WI38 (cell line): ENCODE measurements around the gene COPS7B.

ENCODE experiments used
- H3K4me3 ChIP-seq: 2 replicates; pipeline ENCODE4 v1.5.1; 2011; ENCODE audit warnings: low read depth, mild to moderate bottlenecking, control low read depth, low read length
- TF ChIP-seq, protein P1 (sequence below): IDR thresholded peaks from 2 replicates; pipeline ENCODE4 v1.5.1; 2012; ENCODE audit warnings: low read depth, mild to moderate bottlenecking, control low read depth, low read length

COPS7B gene

DNA sequence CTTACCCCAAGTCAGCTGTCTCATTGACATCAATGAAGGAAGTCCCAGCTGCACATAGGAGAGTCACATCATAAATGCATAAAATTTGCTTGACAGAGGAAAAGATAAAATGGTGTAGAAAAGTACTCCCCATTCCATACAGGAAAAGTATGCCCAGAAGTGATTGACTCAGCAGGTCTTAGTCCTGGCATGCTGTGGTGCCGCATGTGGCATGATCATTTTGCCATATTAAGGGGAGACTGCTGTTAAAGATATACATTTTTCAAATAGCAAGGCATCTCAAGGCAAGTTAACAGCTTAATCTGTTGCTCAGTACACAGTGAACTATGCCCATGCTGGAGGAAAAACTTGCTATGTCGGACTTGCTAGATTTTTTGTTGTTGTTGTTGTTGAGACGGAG is 8.1 kb downstream of the COPS7B start:
- H3K4me3 ChIP-seq, result no peak overlapping the region
- TF ChIP-seq, protein P1, sequence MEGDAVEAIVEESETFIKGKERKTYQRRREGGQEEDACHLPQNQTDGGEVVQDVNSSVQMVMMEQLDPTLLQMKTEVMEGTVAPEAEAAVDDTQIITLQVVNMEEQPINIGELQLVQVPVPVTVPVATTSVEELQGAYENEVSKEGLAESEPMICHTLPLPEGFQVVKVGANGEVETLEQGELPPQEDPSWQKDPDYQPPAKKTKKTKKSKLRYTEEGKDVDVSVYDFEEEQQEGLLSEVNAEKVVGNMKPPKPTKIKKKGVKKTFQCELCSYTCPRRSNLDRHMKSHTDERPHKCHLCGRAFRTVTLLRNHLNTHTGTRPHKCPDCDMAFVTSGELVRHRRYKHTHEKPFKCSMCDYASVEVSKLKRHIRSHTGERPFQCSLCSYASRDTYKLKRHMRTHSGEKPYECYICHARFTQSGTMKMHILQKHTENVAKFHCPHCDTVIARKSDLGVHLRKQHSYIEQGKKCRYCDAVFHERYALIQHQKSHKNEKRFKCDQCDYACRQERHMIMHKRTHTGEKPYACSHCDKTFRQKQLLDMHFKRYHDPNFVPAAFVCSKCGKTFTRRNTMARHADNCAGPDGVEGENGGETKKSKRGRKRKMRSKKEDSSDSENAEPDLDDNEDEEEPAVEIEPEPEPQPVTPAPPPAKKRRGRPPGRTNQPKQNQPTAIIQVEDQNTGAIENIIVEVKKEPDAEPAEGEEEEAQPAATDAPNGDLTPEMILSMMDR, result no peak

DNA sequence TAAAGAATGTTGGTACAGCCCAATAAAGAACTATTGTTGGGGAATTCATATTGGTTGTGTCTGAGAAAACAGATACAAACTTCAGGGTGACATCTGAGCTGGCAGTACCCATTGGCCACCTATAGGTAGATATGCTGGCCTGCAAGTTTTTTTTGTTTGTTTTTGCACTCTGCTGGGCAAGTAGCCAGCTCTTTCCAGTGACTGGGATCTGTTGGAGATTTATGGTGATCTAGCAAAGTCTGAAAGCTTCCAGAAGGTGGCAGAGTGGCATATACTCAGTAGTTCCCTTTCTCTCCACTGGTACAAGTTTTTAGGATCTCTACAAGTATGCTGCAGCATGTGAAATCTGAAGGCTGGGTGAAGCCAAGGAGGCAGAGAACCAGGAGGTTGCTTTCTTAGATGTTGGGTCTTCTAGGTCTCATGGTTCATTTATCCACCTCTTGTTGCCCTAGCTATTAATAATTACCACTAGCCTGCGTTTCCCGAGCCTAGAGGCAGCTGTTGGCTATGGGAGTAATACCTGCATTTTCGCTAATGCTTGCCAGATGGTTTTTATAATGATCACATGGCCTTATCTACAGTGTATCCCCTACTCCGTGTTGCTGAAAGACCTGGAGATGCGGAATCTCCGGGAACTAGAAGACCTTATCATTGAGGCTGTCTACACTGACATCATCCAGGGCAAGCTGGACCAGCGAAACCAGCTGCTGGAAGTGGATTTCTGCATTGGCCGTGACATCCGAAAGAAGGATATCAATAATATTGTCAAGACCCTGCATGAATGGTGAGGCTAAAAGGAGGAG is 9.5 kb downstream of the COPS7B start:
- TF ChIP-seq, protein P1, result peak; percentile 28
- no peak overlapping the region for H3K4me3 ChIP-seq

DNA sequence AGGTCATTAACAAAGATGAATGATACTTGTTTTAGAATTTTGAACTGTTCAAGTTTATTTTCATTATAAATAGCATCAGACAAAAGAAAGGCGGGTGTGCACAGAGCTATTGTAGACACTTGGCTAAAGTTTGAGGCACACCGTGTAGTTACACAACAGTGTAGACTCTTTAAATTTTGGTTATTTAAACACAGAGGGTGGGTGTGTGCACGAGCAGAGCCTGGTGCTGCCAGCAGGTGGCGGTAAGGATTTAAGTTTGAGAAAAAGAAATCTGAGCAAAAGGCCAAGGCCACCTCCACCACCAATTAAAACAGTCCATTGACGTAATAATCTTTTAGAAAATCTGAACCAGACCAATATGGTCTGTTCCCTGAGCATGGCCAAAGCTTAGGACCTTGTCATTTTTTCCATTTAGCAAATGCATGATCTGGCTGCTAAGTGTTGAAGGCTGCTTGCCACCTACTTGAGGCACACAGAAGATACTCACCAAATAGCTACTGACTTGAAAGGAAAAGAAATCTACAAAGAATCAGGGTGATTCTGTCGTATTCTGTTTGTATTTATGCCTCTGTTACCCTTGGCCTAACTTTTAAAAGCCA is 14.3 kb downstream of the COPS7B start:
- TF ChIP-seq, protein P1, result peak; percentile 67
- no peak overlapping the region for H3K4me3 ChIP-seq

DNA sequence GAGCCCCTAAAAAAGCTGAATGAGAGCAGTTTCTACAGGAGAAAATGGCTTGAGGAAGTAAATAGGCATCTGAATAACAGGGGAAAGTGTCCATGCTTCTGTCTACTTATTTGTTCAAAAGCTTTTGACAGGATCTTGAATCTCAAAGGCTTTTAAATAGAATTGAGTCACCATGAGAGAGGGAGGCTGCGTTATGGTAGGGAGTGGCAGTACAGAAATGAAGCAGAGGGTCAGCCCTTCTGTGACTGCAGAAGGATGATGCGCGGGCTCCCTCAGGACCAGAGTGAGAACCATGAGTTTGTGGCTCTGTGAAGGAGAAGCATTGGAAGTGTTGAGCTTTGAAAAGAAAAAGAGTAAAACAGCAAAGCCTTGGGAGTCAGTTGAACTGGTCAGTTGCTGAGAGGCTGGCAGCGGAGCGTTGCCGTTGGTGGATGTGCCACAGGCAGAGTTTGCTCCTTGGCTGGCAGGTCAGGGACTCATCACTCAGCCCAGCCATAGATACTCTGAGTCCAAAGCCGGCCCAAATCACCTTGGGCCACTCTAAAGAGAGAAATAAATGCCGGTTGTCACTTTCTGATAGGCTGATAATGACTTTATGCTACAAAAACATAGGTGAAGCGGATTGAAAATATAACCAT is 17.4 kb downstream of the COPS7B start:
- H3K4me3 ChIP-seq, result no peak overlapping the region
- TF ChIP-seq, protein P1, result no peak

DNA sequence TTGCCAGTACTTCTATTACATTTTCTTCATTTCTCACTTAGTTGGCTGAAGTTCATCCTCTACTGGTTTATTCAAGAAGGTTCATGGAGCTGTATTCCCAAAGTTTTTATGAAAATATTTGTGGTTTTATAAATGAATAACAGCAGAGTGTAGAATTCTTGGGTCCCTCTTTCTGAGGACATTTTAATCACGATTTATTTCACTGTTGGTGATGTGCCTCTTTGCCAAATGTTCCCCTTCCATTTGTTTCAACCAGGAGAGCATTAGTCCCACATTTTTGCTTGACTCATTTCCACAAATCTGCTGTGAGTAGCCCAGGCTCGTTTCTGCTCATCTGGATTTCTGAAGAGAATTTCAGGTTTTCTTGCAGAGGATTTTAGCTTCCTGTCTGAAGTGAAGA is 20.8 kb downstream of the COPS7B start:
- no peak overlapping the region for H3K4me3 ChIP-seq
- TF ChIP-seq, protein P1, result no peak

DNA sequence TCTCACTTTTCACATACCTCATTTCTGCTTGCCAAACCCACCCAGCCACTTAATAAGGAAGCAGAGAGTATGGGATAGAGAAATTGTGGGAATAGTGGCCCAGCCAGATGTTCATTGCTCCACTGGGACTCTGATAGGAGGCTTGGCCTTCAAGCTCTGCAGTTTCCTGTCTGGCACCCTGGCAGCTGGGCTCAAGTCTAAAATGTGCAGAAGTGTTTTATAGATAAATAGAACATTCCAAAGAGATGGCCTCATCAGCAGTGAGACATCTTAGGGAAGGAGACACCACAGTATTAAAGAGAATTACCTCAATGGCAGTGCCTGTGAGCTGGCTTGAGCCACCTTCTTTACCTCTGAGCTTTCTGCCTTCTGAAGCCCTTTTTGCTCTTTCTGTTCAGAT is 24.7 kb downstream of the COPS7B start:
- TF ChIP-seq, protein P1, result no peak
- H3K4me3 ChIP-seq, result no peak overlapping the region

DNA sequence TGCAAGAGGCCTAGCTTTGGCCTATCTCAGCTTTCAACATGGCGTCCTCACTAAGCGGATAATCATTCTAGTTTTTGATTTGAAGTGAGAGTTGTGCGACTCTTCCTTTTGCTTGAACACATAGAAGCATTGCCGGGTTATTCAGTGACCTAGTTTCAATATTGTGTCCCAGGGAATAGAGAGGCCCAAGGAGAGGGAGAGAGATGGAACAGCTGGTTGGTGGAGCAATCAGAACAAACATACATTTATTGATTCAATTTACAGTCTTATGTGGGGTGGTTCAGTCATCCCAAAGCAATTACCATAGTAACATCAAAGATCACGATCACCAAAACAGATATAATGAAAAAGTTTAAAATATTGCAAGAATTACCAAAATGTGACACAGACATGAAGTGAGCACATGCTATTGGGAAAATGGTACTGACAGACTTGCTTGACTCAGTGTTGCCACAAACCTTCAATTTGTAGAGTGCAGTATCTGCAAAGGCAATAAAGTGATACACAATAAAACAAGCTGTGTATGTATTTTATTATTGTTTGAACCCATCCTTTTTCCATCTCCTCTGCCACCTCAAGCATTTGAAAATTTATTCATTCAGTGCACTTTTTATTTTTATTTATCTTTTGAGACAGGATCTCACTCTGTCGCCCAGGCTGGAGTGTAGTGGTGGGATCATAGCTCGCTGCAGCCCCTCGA is 30.2 kb downstream of the COPS7B start:
- no peak overlapping the region for H3K4me3 ChIP-seq

More for the DNA sequence above, 30.2 kb downstream of the COPS7B start:
- TF ChIP-seq, protein P1, result no peak
